Cardiac muscle cell (in vitro differentiated cells and primary cell): Measurements from ENCODE around the gene CST6. TPM values are rescaled to one million over a fixed set of nuclear protein-coding genes. Genes with fewer than 3 reads are reported as not detected.

Source experiments
- DNase-seq, 2 donors: peaks; one replicate each; pipeline versions ENCODE4 v3.0.0 to v3.0.0-alpha.2; 2010 to 2017; ENCODE audit warnings: low read depth in 1 of 2, low spot score in 1 of 2
- H3K27ac ChIP-seq: fragments of 200-600 bp; sonication (generic); 2 replicates; pipeline ENCODE4 v1.5.1; 2016
- H3K27me3 ChIP-seq: fragments of 200-600 bp; sonication (generic); 2 replicates; pipeline ENCODE4 v1.6.0; 2016; ENCODE audit warnings: control low read depth
- H3K36me3 ChIP-seq: fragments of 200-600 bp; sonication (generic); 2 replicates; pipeline ENCODE4 v1.5.1; 2016; ENCODE audit warnings: control low read depth
- H3K4me1 ChIP-seq: fragments of 200-600 bp; sonication (generic); 2 replicates; pipeline ENCODE4 v1.8.1; 2017; ENCODE audit warnings: low read depth, mild to moderate bottlenecking, mixed run types
- H3K4me3 ChIP-seq: fragments of 200-600 bp; sonication (generic); 2 replicates; pipeline ENCODE4 v1.5.1; 2016; ENCODE audit warnings: mild to moderate bottlenecking
- H3K9me3 ChIP-seq: fragments of 200-600 bp; sonication (generic); 2 replicates; pipeline ENCODE4 v1.5.1; 2017; ENCODE audit warnings: low read depth, mild to moderate bottlenecking, control low read depth
- polyA plus RNA-seq: library from polyadenylated mRNA; unstranded; fragments of >200 nt; fragmentation: Nextera tagmentation; extraction: Ambion mirVana; gene quantifications from 2 replicates; pipeline ENCODE4 v1.2.1, GENCODE V29; 2016
- total RNA-seq: library from RNA; depleted of rRNA; stranded (reverse); fragments of >200 nt; gene quantifications from 2 replicates; pipeline ENCODE4 v1.2.3, GENCODE V29; 2016
- TF ChIP-seq, protein P1 (sequence below): IDR thresholded peaks from 2 replicates; pipeline ENCODE4 v1.5.1; 2012; ENCODE audit warnings: low read depth, mild to moderate bottlenecking, low read length

The CST6 gene
- total and polyA plus RNA-seq, 2 experiments from 2014 or later, result not detected

GRCh38 chr11:65968600-65969482 is 43.0 kb upstream of the CST6 start:
- Histone ChIP-seq H3K27me3 (no peaks in the 10 kb centered on the region), H3K27ac (no peak overlapping the region), H3K4me3 (no peak overlapping the region), H3K4me1 (no peaks in the 10 kb centered on the region), H3K9me3 (no peaks in the 10 kb centered on the region), H3K36me3 (peaks cover 31% of the 10 kb centered on the region)
- TF ChIP-seq, protein P1, sequence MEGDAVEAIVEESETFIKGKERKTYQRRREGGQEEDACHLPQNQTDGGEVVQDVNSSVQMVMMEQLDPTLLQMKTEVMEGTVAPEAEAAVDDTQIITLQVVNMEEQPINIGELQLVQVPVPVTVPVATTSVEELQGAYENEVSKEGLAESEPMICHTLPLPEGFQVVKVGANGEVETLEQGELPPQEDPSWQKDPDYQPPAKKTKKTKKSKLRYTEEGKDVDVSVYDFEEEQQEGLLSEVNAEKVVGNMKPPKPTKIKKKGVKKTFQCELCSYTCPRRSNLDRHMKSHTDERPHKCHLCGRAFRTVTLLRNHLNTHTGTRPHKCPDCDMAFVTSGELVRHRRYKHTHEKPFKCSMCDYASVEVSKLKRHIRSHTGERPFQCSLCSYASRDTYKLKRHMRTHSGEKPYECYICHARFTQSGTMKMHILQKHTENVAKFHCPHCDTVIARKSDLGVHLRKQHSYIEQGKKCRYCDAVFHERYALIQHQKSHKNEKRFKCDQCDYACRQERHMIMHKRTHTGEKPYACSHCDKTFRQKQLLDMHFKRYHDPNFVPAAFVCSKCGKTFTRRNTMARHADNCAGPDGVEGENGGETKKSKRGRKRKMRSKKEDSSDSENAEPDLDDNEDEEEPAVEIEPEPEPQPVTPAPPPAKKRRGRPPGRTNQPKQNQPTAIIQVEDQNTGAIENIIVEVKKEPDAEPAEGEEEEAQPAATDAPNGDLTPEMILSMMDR, result no peak
- DNase-seq, result no peak

DNA sequence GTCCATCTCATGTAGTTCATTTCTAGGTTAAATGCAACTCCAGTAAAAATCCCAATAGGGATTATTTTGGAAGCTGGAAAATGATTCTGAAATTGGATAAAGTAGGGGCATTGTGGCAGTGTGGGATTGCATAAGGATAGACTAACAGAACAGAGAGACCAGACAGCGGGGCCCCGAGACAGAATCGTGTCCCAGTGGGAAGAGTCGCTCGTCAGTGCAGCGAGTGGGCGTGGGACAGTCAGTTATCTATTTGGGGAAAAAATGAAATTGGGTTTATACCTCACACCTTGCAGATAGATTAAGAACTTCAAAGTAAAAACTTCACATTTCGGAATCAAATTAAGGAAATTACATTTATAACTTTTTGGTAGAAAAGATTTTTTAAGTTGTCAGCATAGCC is 39.7 kb upstream of the CST6 start:
- TF ChIP-seq, protein P1, result no peak
- Histone ChIP-seq H3K9me3 (no peaks in the 10 kb centered on the region), H3K36me3 (peaks cover 16% of the 10 kb centered on the region), H3K27ac (no peak overlapping the region), H3K27me3 (no peaks in the 10 kb centered on the region), H3K4me3 (no peak overlapping the region), H3K4me1 (no peaks in the 10 kb centered on the region)
- DNase-seq, result no peak

GRCh38 chr11:65973439-65974110 is 38.2 kb upstream of the CST6 start:
- Histone ChIP-seq H3K9me3 (no peaks in the 10 kb centered on the region), H3K4me3 (no peak overlapping the region), H3K36me3 (peaks cover 18% of the 10 kb centered on the region), H3K27me3 (no peaks in the 10 kb centered on the region), H3K4me1 (no peaks in the 10 kb centered on the region), H3K27ac (no peak overlapping the region)
- no peak for DNase-seq
- TF ChIP-seq, protein P1, result no peak

DNA sequence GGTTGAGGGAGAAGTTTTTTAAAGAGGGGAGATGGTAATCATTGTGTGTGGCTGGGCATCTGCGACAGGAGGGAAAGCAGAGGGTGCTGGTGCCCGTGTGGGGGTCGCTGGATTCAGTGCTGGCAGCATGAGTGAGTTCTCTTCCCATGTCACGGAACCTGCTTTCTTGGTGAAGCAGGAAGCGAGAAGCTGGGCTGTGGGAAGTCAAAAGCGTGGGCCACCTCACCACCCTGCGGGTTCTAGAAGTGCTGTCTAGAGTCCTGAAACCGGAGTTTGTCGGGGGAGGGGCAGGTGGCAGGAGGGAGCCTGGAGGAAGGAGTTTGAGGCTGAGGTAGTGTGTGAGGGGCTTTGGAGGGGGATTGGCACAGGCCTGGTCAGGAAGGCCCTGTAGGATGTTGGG is 36.0 kb upstream of the CST6 start:
- Histone ChIP-seq H3K4me1 (no peaks in the 10 kb centered on the region), H3K36me3 (peaks cover 26% of the 10 kb centered on the region), H3K27ac (no peak overlapping the region), H3K4me3 (no peak overlapping the region), H3K27me3 (no peaks in the 10 kb centered on the region), H3K9me3 (no peaks in the 10 kb centered on the region)
- TF ChIP-seq, protein P1, result no peak
- DNase-seq, result no peak

DNA sequence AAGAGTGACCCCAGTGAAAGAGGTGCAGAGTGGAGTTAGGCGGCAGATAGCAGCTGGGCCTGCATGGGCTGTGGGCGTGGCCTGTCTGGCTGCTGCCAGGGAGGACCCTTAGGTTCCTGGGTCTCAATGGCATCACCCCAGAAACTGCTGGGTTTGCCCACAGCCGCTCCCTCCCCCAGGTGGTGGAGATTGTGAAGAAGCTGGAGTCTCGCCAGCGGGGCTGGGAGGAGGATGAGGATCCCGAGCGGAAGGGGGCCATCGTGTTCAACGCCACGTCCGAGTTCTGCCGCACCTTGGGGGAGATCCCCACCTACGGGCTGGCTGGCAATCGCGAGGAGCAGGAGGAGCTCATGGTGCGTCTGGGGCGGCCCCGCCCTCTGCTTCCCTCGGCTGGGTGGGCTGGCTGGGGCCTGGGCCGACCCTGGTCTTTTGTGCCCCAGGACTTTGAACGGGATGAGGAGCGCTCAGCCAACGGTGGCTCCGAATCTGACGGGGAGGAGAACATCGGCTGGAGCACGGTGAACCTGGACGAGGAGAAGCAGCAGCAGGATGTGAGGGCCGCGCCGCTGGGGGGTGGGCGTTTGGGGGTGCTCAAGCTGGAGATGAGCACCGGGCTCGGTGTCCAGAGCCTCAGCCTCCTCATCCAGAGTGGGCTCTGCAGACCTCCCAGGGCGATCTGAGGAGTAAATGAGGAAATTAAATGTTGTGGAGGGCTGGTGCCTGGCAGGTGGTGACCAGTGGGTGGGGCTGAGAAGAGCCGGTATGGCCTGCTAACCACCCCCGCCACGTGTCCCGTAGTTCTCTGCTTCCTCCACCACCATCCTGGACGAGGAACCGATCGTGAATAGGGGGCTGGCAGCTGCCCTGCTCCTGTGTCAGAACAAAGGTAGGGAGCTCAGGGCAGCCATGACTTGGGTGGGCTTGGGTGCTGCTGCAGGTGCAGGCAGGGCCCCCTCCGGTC is 35.3 kb upstream of the CST6 start:
- no peak for DNase-seq
- no peaks in the 10 kb centered on the region for H3K9me3 ChIP-seq
- H3K36me3 ChIP-seq, result peaks cover 26% of the 10 kb centered on the region
- H3K27ac ChIP-seq, result no peak overlapping the region
- no peak overlapping the region for H3K4me3 ChIP-seq
- TF ChIP-seq, protein P1, result no peak
- H3K27me3 ChIP-seq, result no peaks in the 10 kb centered on the region
- H3K4me1 ChIP-seq, result no peaks in the 10 kb centered on the region
